ENCODE measurements around the gene MARK2. TPM values are rescaled to one million over a fixed set of nuclear protein-coding genes. Genes with fewer than 3 reads are reported as not detected.

Gene MARK2
- total and polyA plus RNA-seq, 10 of the 15 experiments (the other 5 are each of a cell fraction or from before 2014, with no cell fraction given) = 0.19 to 29.5 (median 13.2) TPM

- TF ChIP-seq, protein P1, sequence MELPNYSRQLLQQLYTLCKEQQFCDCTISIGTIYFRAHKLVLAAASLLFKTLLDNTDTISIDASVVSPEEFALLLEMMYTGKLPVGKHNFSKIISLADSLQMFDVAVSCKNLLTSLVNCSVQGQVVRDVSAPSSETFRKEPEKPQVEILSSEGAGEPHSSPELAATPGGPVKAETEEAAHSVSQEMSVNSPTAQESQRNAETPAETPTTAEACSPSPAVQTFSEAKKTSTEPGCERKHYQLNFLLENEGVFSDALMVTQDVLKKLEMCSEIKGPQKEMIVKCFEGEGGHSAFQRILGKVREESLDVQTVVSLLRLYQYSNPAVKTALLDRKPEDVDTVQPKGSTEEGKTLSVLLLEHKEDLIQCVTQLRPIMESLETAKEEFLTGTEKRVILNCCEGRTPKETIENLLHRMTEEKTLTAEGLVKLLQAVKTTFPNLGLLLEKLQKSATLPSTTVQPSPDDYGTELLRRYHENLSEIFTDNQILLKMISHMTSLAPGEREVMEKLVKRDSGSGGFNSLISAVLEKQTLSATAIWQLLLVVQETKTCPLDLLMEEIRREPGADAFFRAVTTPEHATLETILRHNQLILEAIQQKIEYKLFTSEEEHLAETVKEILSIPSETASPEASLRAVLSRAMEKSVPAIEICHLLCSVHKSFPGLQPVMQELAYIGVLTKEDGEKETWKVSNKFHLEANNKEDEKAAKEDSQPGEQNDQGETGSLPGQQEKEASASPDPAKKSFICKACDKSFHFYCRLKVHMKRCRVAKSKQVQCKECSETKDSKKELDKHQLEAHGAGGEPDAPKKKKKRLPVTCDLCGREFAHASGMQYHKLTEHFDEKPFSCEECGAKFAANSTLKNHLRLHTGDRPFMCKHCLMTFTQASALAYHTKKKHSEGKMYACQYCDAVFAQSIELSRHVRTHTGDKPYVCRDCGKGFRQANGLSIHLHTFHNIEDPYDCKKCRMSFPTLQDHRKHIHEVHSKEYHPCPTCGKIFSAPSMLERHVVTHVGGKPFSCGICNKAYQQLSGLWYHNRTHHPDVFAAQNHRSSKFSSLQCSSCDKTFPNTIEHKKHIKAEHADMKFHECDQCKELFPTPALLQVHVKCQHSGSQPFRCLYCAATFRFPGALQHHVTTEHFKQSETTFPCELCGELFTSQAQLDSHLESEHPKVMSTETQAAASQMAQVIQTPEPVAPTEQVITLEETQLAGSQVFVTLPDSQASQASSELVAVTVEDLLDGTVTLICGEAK (IDR thresholded peaks at IDR 0.05; ENCODE audit: borderline replicate concordance) = no peak
- TF ChIP-seq NBN (IDR thresholded peaks at IDR 0.05) = peak; percentile 75; the same call in 1 of the 2 replicates
- TF ChIP-seq PBX3 (IDR thresholded peaks at IDR 0.05; ENCODE audit: insufficient replicate concordance, low read depth, low read length) = no peak
- TF ChIP-seq SMAD1 (IDR thresholded peaks at IDR 0.05; ENCODE audit: low read depth, partially characterized antibody) = no peak
- TF ChIP-seq BACH1 (IDR thresholded peaks at IDR 0.05; ENCODE audit: borderline replicate concordance) = no peak
- TF ChIP-seq, protein P2, sequence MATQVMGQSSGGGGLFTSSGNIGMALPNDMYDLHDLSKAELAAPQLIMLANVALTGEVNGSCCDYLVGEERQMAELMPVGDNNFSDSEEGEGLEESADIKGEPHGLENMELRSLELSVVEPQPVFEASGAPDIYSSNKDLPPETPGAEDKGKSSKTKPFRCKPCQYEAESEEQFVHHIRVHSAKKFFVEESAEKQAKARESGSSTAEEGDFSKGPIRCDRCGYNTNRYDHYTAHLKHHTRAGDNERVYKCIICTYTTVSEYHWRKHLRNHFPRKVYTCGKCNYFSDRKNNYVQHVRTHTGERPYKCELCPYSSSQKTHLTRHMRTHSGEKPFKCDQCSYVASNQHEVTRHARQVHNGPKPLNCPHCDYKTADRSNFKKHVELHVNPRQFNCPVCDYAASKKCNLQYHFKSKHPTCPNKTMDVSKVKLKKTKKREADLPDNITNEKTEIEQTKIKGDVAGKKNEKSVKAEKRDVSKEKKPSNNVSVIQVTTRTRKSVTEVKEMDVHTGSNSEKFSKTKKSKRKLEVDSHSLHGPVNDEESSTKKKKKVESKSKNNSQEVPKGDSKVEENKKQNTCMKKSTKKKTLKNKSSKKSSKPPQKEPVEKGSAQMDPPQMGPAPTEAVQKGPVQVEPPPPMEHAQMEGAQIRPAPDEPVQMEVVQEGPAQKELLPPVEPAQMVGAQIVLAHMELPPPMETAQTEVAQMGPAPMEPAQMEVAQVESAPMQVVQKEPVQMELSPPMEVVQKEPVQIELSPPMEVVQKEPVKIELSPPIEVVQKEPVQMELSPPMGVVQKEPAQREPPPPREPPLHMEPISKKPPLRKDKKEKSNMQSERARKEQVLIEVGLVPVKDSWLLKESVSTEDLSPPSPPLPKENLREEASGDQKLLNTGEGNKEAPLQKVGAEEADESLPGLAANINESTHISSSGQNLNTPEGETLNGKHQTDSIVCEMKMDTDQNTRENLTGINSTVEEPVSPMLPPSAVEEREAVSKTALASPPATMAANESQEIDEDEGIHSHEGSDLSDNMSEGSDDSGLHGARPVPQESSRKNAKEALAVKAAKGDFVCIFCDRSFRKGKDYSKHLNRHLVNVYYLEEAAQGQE (IDR thresholded peaks at IDR 0.05; ENCODE audit: low read depth, low read length) = no peak
- no peak for TF ChIP-seq SRF (IDR thresholded peaks at IDR 0.05; ENCODE audit: low read depth in 2 of 2, low read length in 2 of 2)
- TF ChIP-seq ZNF217 (IDR thresholded peaks at IDR 0.05) = no peak
- peak; percentile 73 for TF ChIP-seq SMC3 (IDR thresholded peaks at IDR 0.05; ENCODE audit: borderline replicate concordance, low read length)
- TF ChIP-seq RCOR1 (conservative IDR thresholded peaks at IDR 0.05; ENCODE audit: low read depth, low read length) = no peak
- no peak for TF ChIP-seq CREB1 (IDR thresholded peaks at IDR 0.05; ENCODE audit: low read depth)
- no peak for TF ChIP-seq ZBED1 (IDR thresholded peaks at IDR 0.05; ENCODE audit: borderline replicate concordance)
- no peak for TF ChIP-seq STAT1 (conservative IDR thresholded peaks at IDR 0.05)
- TF ChIP-seq TARDBP (IDR thresholded peaks at IDR 0.05; ENCODE audit: borderline replicate concordance) = no peak
- no peak; the same call in 1 of the 2 replicates for TF ChIP-seq HCFC1 (IDR thresholded peaks at IDR 0.05; ENCODE audit: low read length)
- TF ChIP-seq YBX1 (IDR thresholded peaks at IDR 0.05) = no peak
- TF ChIP-seq CBX3 (IDR thresholded peaks at IDR 0.05; ENCODE audit: borderline replicate concordance, low read depth) = no peak
- peak; percentile 73 for TF ChIP-seq RAD21 (IDR thresholded peaks at IDR 0.05; ENCODE audit: insufficient read depth, low read depth, low read length)
- TF ChIP-seq ZNF207 (IDR thresholded peaks at IDR 0.05; ENCODE audit: borderline replicate concordance) = no peak
- TF ChIP-seq TCF7 (IDR thresholded peaks at IDR 0.05; ENCODE audit: borderline replicate concordance) = no peak
- TF ChIP-seq DPF2 (IDR thresholded peaks at IDR 0.05) = no peak
Measured at GRCh38 chr11:63871962-63872799, 33.3 kb downstream of the MARK2 start (continued).

Measured in GM12878 (cell line).